ENCODE data around the gene GPATCH3.
"Not testable (repeated sequence)": the region's sequence is repeated elsewhere in the genome, so short reads cannot be mapped to it uniquely, and the experiment has no call there.

The GPATCH3 gene

GRCh38 chr1:26847826-26848225 lies 52.4 kb downstream of the GPATCH3 start:
- not testable (repeated sequence) for DNase-seq (ENCODE audit: low read depth in 2 of 2)

GRCh38 chr1:26844424-26845196 lies 55.7 kb downstream of the GPATCH3 start:
- no peak for DNase-seq (ENCODE audit: low read depth in 2 of 2)

Data from activated CD4-positive, alpha-beta T cell treated with anti-CD3 and anti-CD28 coated beads for 24 hours (primary cell).